GM12891 (cell line): ENCODE results near the gene APBA2.

Source experiments
- PAX5 ChIP-seq: IDR thresholded peaks from 2 replicates; pipeline ENCODE4 v1.6.1; 2011; ENCODE audit warnings: low read length, moderate library complexity, mild to moderate bottlenecking; ENCODE audit not compliant: insufficient read depth, severe bottlenecking
- POLR2A ChIP-seq: IDR thresholded peaks from 2 replicates; pipeline ENCODE4 v1.6.1; 2011; ENCODE audit warnings: low read depth, low read length, control low read depth
- POLR2AphosphoS5 ChIP-seq: IDR thresholded peaks from 2 replicates; pipeline ENCODE4 v1.6.1; 2011; ENCODE audit warnings: low read depth, low read length, control low read depth
- POU2F2 ChIP-seq: IDR thresholded peaks from 2 replicates; pipeline ENCODE4 v1.6.1; 2011; ENCODE audit warnings: low read depth, mild to moderate bottlenecking, control low read depth, low read length, moderate library complexity
- SPI1 ChIP-seq: IDR thresholded peaks from 2 replicates; pipeline ENCODE4 v1.6.1; 2011; ENCODE audit warnings: low read depth, low read length, control low read depth
- TAF1 ChIP-seq: IDR thresholded peaks from 2 replicates; pipeline ENCODE4 v1.6.1; 2011; ENCODE audit warnings: low read depth, low read length, control low read depth

DNA sequence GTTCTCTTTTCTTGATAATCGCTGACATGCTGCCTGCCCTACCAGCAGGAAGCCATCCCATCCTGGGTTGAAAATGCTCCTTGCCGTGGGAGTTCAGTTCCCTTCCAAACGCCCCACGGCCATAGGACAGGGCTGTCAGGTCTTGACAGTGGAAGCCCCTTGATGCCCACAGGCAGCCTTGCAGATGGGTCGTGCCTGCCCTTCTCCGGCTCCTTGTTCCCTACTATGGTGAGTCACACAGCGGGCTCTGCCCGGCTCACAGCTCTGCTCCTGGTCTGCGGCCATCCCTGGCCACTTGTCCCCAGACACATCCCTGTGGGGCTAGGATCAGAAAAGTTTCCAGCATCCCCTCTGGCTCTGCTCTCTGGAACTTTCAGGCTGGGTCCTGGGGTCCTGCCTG is 6.2 kb upstream of the APBA2 start:
- TF ChIP-seq POLR2A, result no peak
- no peak for TF ChIP-seq POU2F2
- no peak for TF ChIP-seq TAF1
- no peak for TF ChIP-seq POLR2AphosphoS5
- no peak for TF ChIP-seq PAX5
- no peak for TF ChIP-seq SPI1
